ENCODE data around the gene CLTCL1. TPM values are rescaled to one million over a fixed set of nuclear protein-coding genes. Genes with fewer than 3 reads are reported as not detected.

Gene CLTCL1
- total RNA-seq, 4 donors from 2014 or later, result 4.8 to 8.9 (median 6.0) TPM

- 7% methylated on average over 17 of the region's 17 CpGs for WGBS
- Histone ChIP-seq H3K27me3 (peaks cover 0 to 14% (median 3%) of the 10 kb centered on the region in 4 donors), H3K36me3 (peaks cover 36 to 38% (median 37%) of the 10 kb centered on the region in 4 donors), H3K4me3 (peak overlapping the region; percentile 77 to 89 (median 80)), H3K9me3 (no peaks in the 10 kb centered on the region), H3K27ac (replicated peaks in 1 of 4) (peak overlapping the region; percentile 78 to 86 (median 86)), H3K4me1 (peaks cover 8 to 23% (median 19%) of the 10 kb centered on the region in 4 donors)
- no peak for DNase-seq (ENCODE audit: extremely low spot score)
- TF ChIP-seq EP300 (IDR thresholded peaks at IDR 0.05), result no peak
- TF ChIP-seq POLR2AphosphoS5 (IDR thresholded peaks at IDR 0.05), result no peak
- no peak for TF ChIP-seq POLR2A (IDR thresholded peaks at IDR 0.05; ENCODE audit: low read depth)
- intact Hi-C loops (cut with DNase I), result loop anchor here (2.0 to 5.0 kb wide), 3 partner anchors 21 to 483 kb away; partner anchors contain the start of genes DGCR2 and SLC25A1
These were observed 147.5 kb downstream of the CLTCL1 start for GRCh38 chr22:19143967-19144400.

- no peaks in the 10 kb centered on the region for H3K9me3 ChIP-seq
- no peak overlapping the region for H3K27ac ChIP-seq (replicated peaks in 1 of 4)
- H3K36me3 ChIP-seq, result peaks cover 43 to 46% (median 45%) of the 10 kb centered on the region in 4 donors
- intact Hi-C loops (cut with DNase I), result loop anchor here (5.0 kb wide), 2 partner anchors 34 to 484 kb away; partner anchors contain the start of gene SLC25A1
- peaks cover 0 to 6% (median 0%) of the 10 kb centered on the region in 4 donors for H3K27me3 ChIP-seq
- 87% methylated on average over 5 of the region's 5 CpGs for WGBS
- no peak for TF ChIP-seq POLR2A (IDR thresholded peaks at IDR 0.05; ENCODE audit: low read depth)
- no peak for TF ChIP-seq POLR2AphosphoS5 (IDR thresholded peaks at IDR 0.05)
- TF ChIP-seq CTCF (IDR thresholded peaks at IDR 0.05), result no peak
- TF ChIP-seq EP300 (IDR thresholded peaks at IDR 0.05), result no peak
- no peak for DNase-seq (ENCODE audit: extremely low spot score)
- peak overlapping the region in 3 of 4 donors; percentile 78 to 89 (median 81) for H3K4me3 ChIP-seq
- H3K4me1 ChIP-seq, result peaks cover 7 to 20% (median 17%) of the 10 kb centered on the region in 4 donors
These were observed 148.3 kb downstream of the CLTCL1 start for GRCh38 chr22:19143212-19143611.

GRCh38 chr22:19142394-19142793 is 149.1 kb downstream of the CLTCL1 start:
- intact Hi-C loops (cut with DNase I), result loop anchor here (5.0 kb wide), 2 partner anchors 35 to 485 kb away; partner anchors contain the start of gene SLC25A1
- peaks cover 7 to 20% (median 17%) of the 10 kb centered on the region in 4 donors for H3K4me1 ChIP-seq
- no peak for DNase-seq (ENCODE audit: extremely low spot score)
- peaks cover 51 to 54% (median 53%) of the 10 kb centered on the region in 4 donors for H3K36me3 ChIP-seq
- H3K9me3 ChIP-seq, result no peaks in the 10 kb centered on the region
- TF ChIP-seq EP300 (IDR thresholded peaks at IDR 0.05) (no peak), POLR2AphosphoS5 (IDR thresholded peaks at IDR 0.05) (no peak), POLR2A (IDR thresholded peaks at IDR 0.05; ENCODE audit: low read depth) (no peak), CTCF (IDR thresholded peaks at IDR 0.05) (no peak)
- no peak overlapping the region for H3K27ac ChIP-seq (replicated peaks in 1 of 4)
- WGBS, result 93% methylated on average over 9 of the region's 9 CpGs
- no peaks in the 10 kb centered on the region for H3K27me3 ChIP-seq
- H3K4me3 ChIP-seq, result no peak overlapping the region

GRCh38 chr22:19139974-19140373 is 151.5 kb downstream of the CLTCL1 start:
- Histone ChIP-seq H3K9me3 (no peaks in the 10 kb centered on the region), H3K4me3 (no peak overlapping the region), H3K36me3 (peaks cover 68 to 78% (median 76%) of the 10 kb centered on the region in 4 donors), H3K4me1 (peaks cover 7 to 20% (median 17%) of the 10 kb centered on the region in 4 donors), H3K27ac (replicated peaks in 1 of 4) (no peak overlapping the region), H3K27me3 (no peaks in the 10 kb centered on the region)
- 91% methylated on average over 4 of the region's 5 CpGs for WGBS
- DNase-seq (ENCODE audit: extremely low spot score), result no peak
- intact Hi-C loops (cut with DNase I), result loop anchor here (5.0 kb wide), 2 partner anchors 37 to 487 kb away; partner anchors contain the start of gene SLC25A1
- no peak for TF ChIP-seq EP300 (IDR thresholded peaks at IDR 0.05)
- no peak for TF ChIP-seq CTCF (IDR thresholded peaks at IDR 0.05)
- no peak for TF ChIP-seq POLR2AphosphoS5 (IDR thresholded peaks at IDR 0.05)
- TF ChIP-seq POLR2A (IDR thresholded peaks at IDR 0.05; ENCODE audit: low read depth), result no peak

- TF ChIP-seq POLR2A (IDR thresholded peaks at IDR 0.05; ENCODE audit: low read depth) (no peak), POLR2AphosphoS5 (IDR thresholded peaks at IDR 0.05) (no peak), EP300 (IDR thresholded peaks at IDR 0.05) (no peak)
These were observed 152.5 kb downstream of the CLTCL1 start for GRCh38 chr22:19139001-19139356.

More at GRCh38 chr22:19139001-19139356, 152.5 kb downstream of the CLTCL1 start:
- peaks cover 78 to 88% (median 86%) of the 10 kb centered on the region in 4 donors for H3K36me3 ChIP-seq
- H3K4me1 ChIP-seq, result peaks cover 7 to 18% (median 13%) of the 10 kb centered on the region in 4 donors
- 87% methylated on average over 4 of the region's 9 CpGs for WGBS
- intact Hi-C loops (cut with DNase I), result no loop called here
- H3K27ac ChIP-seq (replicated peaks in 1 of 4), result no peak overlapping the region
- no peak overlapping the region for H3K4me3 ChIP-seq
- H3K9me3 ChIP-seq, result no peaks in the 10 kb centered on the region
- DNase-seq (ENCODE audit: extremely low spot score), result no peak
- H3K27me3 ChIP-seq, result no peaks in the 10 kb centered on the region
